Gastroesophageal sphincter (tissue), 4 donors: ENCODE data around the gene ASB2. TPM values are rescaled to one million over a fixed set of nuclear protein-coding genes. Genes with fewer than 3 reads are reported as not detected.
A peak's percentile ranks its signal among the peaks of the same experiment; 100 is the strongest.

Experiments
- ATAC-seq: fragments of 150-250 bp; one replicate; pipeline ENCODE4 v1.9.1; 2016; ENCODE audit warnings: mild to moderate bottlenecking, moderate library complexity
- H3K27ac ChIP-seq, 4 donors: fragments of 200-600 bp; sonication (generic) in 3 of 4; 1 replicate in 3 of 4; 2 replicates in 1 of 4; pipeline ENCODE4 v1.5.1; 2016 to 2019
- H3K27me3 ChIP-seq: fragments of 200-600 bp; sonication (generic); one replicate; pipeline ENCODE4 v1.5.1; 2019
- H3K36me3 ChIP-seq, 2 donors: fragments of 200-600 bp; sonication (generic); one replicate each; pipeline ENCODE4 v1.5.1; 2019; ENCODE audit warnings: control low read depth in 1 of 2
- H3K4me1 ChIP-seq, 3 donors: fragments of 200-600 bp; sonication (generic); 1 replicate in 2 of 3; 2 replicates in 1 of 3; pipeline ENCODE4 v1.5.1; 2016 to 2019; ENCODE audit warnings: control low read depth in 2 of 3
- H3K4me3 ChIP-seq, 2 donors: fragments of 200-600 bp; sonication (generic); one replicate each; pipeline ENCODE4 v1.5.1; 2019; ENCODE audit warnings: mild to moderate bottlenecking in 1 of 2, moderate library complexity in 1 of 2
- H3K9me3 ChIP-seq, 3 donors: fragments of 200-600 bp; sonication (generic); one replicate each; pipeline ENCODE4 v1.5.1; 2017 to 2019; ENCODE audit warnings: control low read depth in 2 of 3
- CTCF ChIP-seq, 4 experiments: fragments of 200-600 bp in 2 of 4; fragments of 450-650 bp in 2 of 4; sonication (generic) in 1 of 4; IDR thresholded peaks; one replicate each; pipeline ENCODE4 v1.5.1; 2017 to 2019; ENCODE audit warnings: antibody characterized with exemption in 4 of 4, mild to moderate bottlenecking in 2 of 4, moderate library complexity in 2 of 4
- EP300 ChIP-seq: sonication (generic); formaldehyde crosslinking; IDR thresholded peaks from one replicate; pipeline ENCODE4 v1.6.1; 2017; ENCODE audit warnings: antibody characterized with exemption, mild to moderate bottlenecking
- POLR2A ChIP-seq, 2 donors: fragments of 450-650 bp; IDR thresholded peaks; one replicate each; pipeline ENCODE4 v1.6.1; 2017; ENCODE audit warnings: antibody characterized with exemption in 2 of 2, mild to moderate bottlenecking in 2 of 2, moderate library complexity in 1 of 2
- POLR2AphosphoS5 ChIP-seq: sonication (generic); formaldehyde crosslinking; IDR thresholded peaks from one replicate; pipeline ENCODE4 v1.6.1; 2017; ENCODE audit warnings: antibody characterized with exemption
- WGBS, 2 donors: methylation state at CpG; one replicate each; pipeline ENCODE4 v1.1.5; 2018; ENCODE audit warnings: low coverage in 1 of 2; 5-methylcytosine and 5-hydroxymethylcytosine counted together
- total RNA-seq, 4 donors: library from RNA; depleted of rRNA; stranded (reverse); fragments of >200 nt; gene quantifications; one replicate each; pipeline ENCODE4 v1.1.0, GENCODE V29; 2016

The ASB2 gene
- total RNA-seq, 4 donors from 2014 or later = 118 to 208 (median 120) TPM

GRCh38 chr14:93982230-93983007 lies 6.0 kb upstream of the ASB2 start:
- Histone ChIP-seq H3K27me3 (no peaks in the 10 kb centered on the region), H3K27ac (peak overlapping the region; percentile 87 to 96 (median 88)), H3K36me3 (no peaks in the 10 kb centered on the region), H3K4me3 (no peak overlapping the region), H3K4me1 (peaks cover 5 to 84% (median 5%) of the 10 kb centered on the region in 3 donors), H3K9me3 (no peaks in the 10 kb centered on the region)
- no peak for ATAC-seq
- 70 to 100% methylated on average over 1 to 2 of the region's 10 CpGs for WGBS, 2 donors
- TF ChIP-seq CTCF (IDR thresholded peaks at IDR 0.05) = no peak

GRCh38 chr14:93981316-93982229 lies 5.2 kb upstream of the ASB2 start:
- Histone ChIP-seq H3K9me3 (no peaks in the 10 kb centered on the region), H3K4me3 (no peak overlapping the region), H3K4me1 (peaks cover 9 to 82% (median 9%) of the 10 kb centered on the region in 3 donors), H3K36me3 (no peaks in the 10 kb centered on the region), H3K27me3 (no peaks in the 10 kb centered on the region), H3K27ac (peak overlapping the region; percentile 87 to 96 (median 88))
- WGBS, 2 donors = 60% methylated on average over 4 of the region's 9 CpGs; no CpG with 5 or more reads in 1 of the 2 donors
- no peak for ATAC-seq
- TF ChIP-seq CTCF (IDR thresholded peaks at IDR 0.05) (no peak), EP300 (no peak), POLR2A (IDR thresholded peaks at IDR 0.05) (no peak), POLR2AphosphoS5 (no peak)

DNA sequence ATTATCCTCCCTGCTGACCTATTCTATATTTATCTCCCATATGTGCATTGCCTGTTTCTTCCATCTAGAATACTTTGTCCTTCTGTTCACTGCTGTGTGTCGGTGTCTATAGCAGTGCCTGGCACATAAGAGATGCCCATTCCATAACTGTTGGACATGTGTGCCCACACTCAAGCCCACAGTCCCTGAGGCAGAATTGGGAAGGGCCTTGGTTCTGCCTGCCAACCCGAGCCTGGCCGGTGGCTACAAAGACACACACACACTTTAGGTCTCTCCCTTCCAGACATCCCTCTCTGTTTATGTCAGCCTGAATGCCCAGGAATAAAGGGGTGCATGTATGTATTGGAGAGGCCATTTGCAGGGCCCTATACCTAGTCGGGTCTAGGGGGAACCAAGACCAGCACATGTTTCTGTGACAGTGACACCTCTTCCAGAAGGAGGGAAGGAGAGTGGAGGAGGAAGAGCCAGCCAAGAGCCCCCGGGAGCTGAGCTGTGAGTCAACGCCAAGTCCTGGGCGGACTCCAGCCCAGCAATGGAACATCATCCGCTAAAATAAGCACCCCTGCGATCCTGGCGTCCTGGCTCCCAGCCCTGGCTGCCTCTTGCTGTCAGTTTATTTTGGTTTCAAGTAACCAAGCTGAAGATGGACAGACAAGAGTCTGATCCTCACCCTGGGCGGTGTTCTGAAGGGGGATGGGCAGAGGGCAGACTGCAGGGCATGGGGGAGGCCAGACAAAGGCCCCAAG lies 4.3 kb upstream of the ASB2 start:
- Histone ChIP-seq H3K4me3 (no peak overlapping the region), H3K9me3 (no peaks in the 10 kb centered on the region), H3K36me3 (no peaks in the 10 kb centered on the region), H3K27me3 (no peaks in the 10 kb centered on the region), H3K4me1 (peaks cover 9 to 82% (median 9%) of the 10 kb centered on the region in 3 donors), H3K27ac (peak overlapping the region; percentile 87 to 96 (median 88))
- ATAC-seq = peak; percentile 79
- TF ChIP-seq POLR2A (IDR thresholded peaks at IDR 0.05) (no peak), POLR2AphosphoS5 (peak; percentile 76), EP300 (no peak), CTCF (IDR thresholded peaks at IDR 0.05) (no peak)
- 25 to 26% methylated on average over 4 to 8 of the region's 11 CpGs for WGBS, 2 donors

GRCh38 chr14:93978735-93979134 lies 2.4 kb upstream of the ASB2 start:
- Histone ChIP-seq H3K4me3 (no peak overlapping the region), H3K36me3 (no peaks in the 10 kb centered on the region), H3K4me1 (peaks cover 9 to 79% (median 9%) of the 10 kb centered on the region in 3 donors), H3K9me3 (no peaks in the 10 kb centered on the region), H3K27me3 (no peaks in the 10 kb centered on the region), H3K27ac (peak overlapping the region; percentile 87 to 99 (median 92))
- ATAC-seq = no peak
- TF ChIP-seq CTCF (IDR thresholded peaks at IDR 0.05) = no peak
- TF ChIP-seq POLR2A (IDR thresholded peaks at IDR 0.05) = no peak
- no peak for TF ChIP-seq POLR2AphosphoS5
- no peak for TF ChIP-seq EP300
- WGBS, 2 donors = 65 to 89% methylated on average over 1 to 3 of the region's 4 CpGs
